ENCODE results near the gene ZCCHC2. TPM values are rescaled to one million over a fixed set of nuclear protein-coding genes. Genes with fewer than 3 reads are reported as not detected.

ZCCHC2 gene
- total RNA-seq, 1 donor: 9.9 TPM

DNA sequence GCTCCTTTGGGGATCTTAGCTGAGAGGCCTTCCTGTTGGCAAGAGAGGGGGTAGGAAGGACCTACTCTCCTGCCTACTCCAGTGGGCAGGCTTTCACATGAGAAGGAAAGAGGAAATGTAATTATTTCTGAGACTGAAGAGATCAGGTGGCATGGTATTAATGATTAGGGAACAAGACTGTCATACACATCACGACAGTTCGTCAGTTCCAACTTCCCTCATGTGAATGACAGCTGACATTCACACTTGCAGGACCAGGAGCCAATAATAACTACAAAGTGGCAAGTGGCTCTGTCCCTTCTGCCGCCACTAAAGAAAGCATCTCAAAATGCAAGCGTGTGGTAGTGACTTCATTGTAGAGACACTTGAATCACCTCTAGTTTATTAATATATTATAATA is 90.0 kb downstream of the ZCCHC2 start:
- no peak for DNase-seq (ENCODE audit: low read depth)
- TF ChIP-seq, protein P1, sequence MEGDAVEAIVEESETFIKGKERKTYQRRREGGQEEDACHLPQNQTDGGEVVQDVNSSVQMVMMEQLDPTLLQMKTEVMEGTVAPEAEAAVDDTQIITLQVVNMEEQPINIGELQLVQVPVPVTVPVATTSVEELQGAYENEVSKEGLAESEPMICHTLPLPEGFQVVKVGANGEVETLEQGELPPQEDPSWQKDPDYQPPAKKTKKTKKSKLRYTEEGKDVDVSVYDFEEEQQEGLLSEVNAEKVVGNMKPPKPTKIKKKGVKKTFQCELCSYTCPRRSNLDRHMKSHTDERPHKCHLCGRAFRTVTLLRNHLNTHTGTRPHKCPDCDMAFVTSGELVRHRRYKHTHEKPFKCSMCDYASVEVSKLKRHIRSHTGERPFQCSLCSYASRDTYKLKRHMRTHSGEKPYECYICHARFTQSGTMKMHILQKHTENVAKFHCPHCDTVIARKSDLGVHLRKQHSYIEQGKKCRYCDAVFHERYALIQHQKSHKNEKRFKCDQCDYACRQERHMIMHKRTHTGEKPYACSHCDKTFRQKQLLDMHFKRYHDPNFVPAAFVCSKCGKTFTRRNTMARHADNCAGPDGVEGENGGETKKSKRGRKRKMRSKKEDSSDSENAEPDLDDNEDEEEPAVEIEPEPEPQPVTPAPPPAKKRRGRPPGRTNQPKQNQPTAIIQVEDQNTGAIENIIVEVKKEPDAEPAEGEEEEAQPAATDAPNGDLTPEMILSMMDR (IDR thresholded peaks at IDR 0.05; ENCODE audit: insufficient read depth, low read length): no peak

DNA sequence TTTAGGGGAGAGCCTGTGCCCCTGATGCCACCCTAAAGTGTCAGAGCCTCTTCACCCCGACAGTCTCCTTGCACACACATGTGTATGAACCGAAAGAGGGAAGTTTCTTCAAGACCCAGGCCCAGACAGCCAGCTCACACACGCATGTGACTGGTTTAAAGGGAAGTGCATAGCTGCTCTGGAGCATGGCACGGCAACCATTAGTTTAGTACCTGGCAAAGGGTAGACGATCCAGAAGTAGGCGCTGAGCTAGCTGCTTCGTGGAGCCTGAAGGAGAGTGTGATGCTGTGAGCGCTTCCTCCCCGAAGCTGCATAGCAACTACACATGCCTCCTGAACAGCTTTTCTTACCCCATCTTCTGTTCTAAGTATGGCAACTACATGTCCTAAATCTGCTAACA is 91.7 kb downstream of the ZCCHC2 start:
- H3K4me3 ChIP-seq (ENCODE audit: low read depth, low read length): no peak overlapping the region
- TF ChIP-seq, protein P1 (IDR thresholded peaks at IDR 0.05; ENCODE audit: insufficient read depth, low read length): no peak

More for the DNA sequence above, 90.0 kb downstream of the ZCCHC2 start:
- H3K4me3 ChIP-seq (ENCODE audit: low read depth, low read length): no peak overlapping the region

DNA sequence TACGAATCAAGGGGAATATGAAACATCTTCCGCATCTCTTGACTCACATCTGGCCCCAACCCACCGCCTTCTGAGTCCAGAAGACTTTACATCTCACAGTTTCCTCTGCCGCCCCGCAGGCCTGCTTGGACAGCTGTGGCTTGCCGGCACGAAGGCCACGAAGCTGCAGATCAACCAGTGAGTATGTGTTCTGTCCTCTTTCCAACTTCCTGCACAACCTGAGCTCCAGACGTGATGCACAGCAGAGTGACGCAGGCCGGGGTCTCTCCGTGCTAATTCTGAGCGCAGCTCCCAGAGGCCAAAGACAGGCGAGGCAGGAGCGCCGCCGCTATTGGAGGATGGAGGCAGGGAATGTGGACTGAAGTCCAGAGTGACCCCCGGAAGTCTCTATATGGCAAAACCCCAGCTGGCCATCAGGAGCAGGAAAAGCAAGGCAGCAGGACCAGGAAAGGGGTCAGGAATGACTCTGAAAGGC is 93.5 kb downstream of the ZCCHC2 start:
- DNase-seq (ENCODE audit: low read depth): no peak
- TF ChIP-seq, protein P1 (IDR thresholded peaks at IDR 0.05; ENCODE audit: insufficient read depth, low read length): no peak
- H3K4me3 ChIP-seq (ENCODE audit: low read depth, low read length): no peak overlapping the region

More for the DNA sequence above, 91.7 kb downstream of the ZCCHC2 start:
- no peak for DNase-seq (ENCODE audit: low read depth)

DNA sequence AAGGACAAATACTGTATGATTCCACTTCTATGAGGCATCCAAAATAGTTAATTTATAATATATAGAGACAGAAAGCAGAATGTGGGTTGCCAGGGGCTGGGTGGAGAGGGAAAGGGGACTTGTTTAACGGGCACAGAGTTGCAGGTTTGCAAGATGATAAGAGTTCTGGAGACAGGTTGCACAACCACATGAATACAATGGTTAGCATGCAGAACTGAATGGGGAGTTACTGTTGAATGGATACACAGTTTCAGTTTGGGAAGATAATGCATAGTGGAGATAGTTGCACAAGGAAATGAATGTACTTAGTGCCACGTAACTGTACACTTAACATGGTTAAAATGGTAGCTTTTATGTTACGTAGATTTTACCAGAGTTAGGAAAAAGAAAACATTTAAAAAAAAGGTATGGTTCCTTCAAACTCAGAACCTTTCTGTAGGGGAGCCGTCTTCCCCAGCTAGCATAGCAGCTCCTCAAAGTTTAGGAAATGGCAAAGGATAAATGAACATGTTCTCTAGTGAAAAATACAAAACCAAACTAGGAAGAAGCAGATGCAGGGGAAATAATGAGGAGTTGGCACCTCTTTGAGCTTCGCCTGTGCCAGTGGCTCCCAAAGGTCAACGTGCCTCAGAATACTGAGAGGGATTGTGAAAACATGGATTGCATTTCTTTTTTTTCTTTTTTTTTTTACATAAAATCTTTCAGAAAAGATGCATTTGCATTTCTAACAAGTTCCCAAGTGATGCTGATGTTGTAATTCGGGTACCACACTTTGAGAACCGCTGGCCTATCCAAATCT is 95.2 kb downstream of the ZCCHC2 start:
- H3K4me3 ChIP-seq (ENCODE audit: low read depth, low read length): no peak overlapping the region
- DNase-seq (ENCODE audit: low read depth): no peak
- TF ChIP-seq, protein P1 (IDR thresholded peaks at IDR 0.05; ENCODE audit: insufficient read depth, low read length): no peak

DNA sequence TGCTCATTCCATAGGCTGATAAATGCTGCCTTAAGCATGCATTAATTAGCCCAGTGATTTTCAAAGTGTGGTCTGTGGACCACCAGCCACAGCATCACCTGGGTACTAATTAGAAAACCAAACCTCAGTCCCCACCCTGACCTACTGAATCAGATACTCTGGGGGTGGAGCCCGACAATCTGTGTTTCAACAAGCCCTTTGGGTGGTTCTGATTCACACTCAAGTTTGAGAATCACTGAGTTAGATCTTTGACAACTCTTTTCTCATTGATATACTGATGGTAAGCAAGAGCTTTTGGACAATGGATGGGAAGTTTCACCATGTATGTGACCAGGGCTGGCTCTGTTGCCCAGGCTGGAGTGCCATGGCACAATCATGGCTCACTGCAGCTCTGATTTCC is 95.9 kb downstream of the ZCCHC2 start:
- H3K4me3 ChIP-seq (ENCODE audit: low read depth, low read length): no peak overlapping the region
- DNase-seq (ENCODE audit: low read depth): no peak
- TF ChIP-seq, protein P1 (IDR thresholded peaks at IDR 0.05; ENCODE audit: insufficient read depth, low read length): no peak

DNA sequence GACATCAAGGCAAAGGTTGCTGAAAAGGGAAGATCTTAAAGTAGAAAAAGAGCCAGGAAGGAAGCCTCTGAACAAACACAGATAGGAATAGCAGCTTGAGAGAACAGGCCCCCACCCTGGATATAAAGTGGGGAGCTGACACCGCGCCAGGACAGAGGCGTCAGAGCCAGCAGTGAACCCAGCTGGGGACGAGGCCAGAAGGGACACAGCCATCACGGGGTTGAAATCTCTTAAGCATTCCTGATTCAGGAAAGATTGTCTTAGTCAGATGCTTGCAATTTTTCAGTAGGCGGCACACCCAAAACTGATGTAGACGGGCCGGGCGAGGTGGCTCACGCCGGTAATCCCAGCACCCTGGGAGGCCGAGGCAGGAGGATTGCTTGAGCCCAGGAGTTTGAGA is 98.7 kb downstream of the ZCCHC2 start:
- TF ChIP-seq, protein P1 (IDR thresholded peaks at IDR 0.05; ENCODE audit: insufficient read depth, low read length): no peak
- H3K4me3 ChIP-seq (ENCODE audit: low read depth, low read length): no peak overlapping the region
- peak; percentile 27 for DNase-seq (ENCODE audit: low read depth)

Measured in fibroblast of the aortic adventitia (primary cell).